Measurements from ENCODE around the gene RELT.

RELT gene

GRCh38 chr11:73398721-73399120 is 22.5 kb downstream of the RELT start:
- DNase-seq (ENCODE audit: low read depth): no peak

DNA sequence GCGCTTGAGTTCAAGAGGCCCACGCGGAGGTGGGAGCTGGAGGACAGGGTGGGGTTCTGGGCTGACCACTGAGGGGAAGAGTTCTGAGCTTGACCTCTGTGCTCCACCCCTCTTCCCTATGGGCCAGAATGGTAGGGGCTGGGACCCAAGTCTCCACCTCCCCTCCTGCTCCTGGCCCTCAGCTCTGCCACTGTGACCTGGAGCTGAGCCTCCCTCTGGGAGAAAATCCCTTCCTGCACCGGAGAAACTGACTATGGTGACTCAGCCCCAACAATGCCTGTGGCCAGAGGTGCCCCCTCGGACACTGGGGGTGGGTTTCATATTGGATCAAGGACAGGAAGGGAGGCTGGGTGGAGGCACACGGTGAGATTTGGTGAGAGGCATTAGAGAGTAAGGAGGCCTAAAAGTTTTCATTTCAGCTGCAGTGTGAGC is 23.0 kb downstream of the RELT start:
- H3K4me3 ChIP-seq (ENCODE audit: low read depth, low read length): no peak overlapping the region
- TF ChIP-seq CTCF (conservative IDR thresholded peaks at IDR 0.05; ENCODE audit: low read depth, low read length): no peak
- DNase-seq (ENCODE audit: low read depth): no peak

More at GRCh38 chr11:73398721-73399120, 22.5 kb downstream of the RELT start:
- H3K4me3 ChIP-seq (ENCODE audit: low read depth, low read length): no peak overlapping the region
- TF ChIP-seq CTCF (conservative IDR thresholded peaks at IDR 0.05; ENCODE audit: low read depth, low read length): no peak

DNA sequence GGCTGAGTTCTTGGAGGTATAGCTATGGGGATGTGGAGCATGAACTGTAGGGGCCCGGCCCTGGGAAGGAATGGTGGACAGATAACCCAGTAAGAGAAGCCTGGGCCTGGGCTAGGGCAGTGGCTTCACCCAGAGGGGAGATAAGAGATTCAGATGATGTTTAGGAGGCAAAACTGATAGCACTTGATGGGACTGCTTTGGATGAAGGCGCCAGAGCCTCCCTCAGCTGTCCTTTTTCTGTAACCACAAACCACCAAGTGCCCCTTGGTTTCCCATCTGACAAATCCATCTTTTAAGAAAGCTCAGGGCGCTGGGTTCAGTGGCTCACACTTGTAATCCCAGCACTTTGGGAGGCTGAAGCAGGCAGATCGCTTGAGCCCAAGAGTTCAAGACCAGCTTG is 23.4 kb downstream of the RELT start:
- no peak for TF ChIP-seq CTCF (conservative IDR thresholded peaks at IDR 0.05; ENCODE audit: low read depth, low read length)
- H3K4me3 ChIP-seq (ENCODE audit: low read depth, low read length): no peak overlapping the region
- DNase-seq (ENCODE audit: low read depth): no peak

- DNase-seq (ENCODE audit: low read depth): no peak
- no peak for TF ChIP-seq CTCF (conservative IDR thresholded peaks at IDR 0.05; ENCODE audit: low read depth, low read length)
- H3K4me3 ChIP-seq (ENCODE audit: low read depth, low read length): no peak overlapping the region
Measured at GRCh38 chr11:73400293-73400692, 24.1 kb downstream of the RELT start.

- no peak overlapping the region for H3K4me3 ChIP-seq (ENCODE audit: low read depth, low read length)
- no peak for DNase-seq (ENCODE audit: low read depth)
- TF ChIP-seq CTCF (conservative IDR thresholded peaks at IDR 0.05; ENCODE audit: low read depth, low read length): no peak
Measured at GRCh38 chr11:73401217-73401923, 25.2 kb downstream of the RELT start.

- DNase-seq (ENCODE audit: low read depth): no peak
Measured at GRCh38 chr11:73401924-73402833, 26.0 kb downstream of the RELT start.

More at GRCh38 chr11:73401924-73402833, 26.0 kb downstream of the RELT start:
- no peak for TF ChIP-seq CTCF (conservative IDR thresholded peaks at IDR 0.05; ENCODE audit: low read depth, low read length)
- H3K4me3 ChIP-seq (ENCODE audit: low read depth, low read length): no peak overlapping the region

Data from choroid plexus epithelial cell (primary cell).